ENCODE results near the gene SPAG16.

The SPAG16 gene

DNA sequence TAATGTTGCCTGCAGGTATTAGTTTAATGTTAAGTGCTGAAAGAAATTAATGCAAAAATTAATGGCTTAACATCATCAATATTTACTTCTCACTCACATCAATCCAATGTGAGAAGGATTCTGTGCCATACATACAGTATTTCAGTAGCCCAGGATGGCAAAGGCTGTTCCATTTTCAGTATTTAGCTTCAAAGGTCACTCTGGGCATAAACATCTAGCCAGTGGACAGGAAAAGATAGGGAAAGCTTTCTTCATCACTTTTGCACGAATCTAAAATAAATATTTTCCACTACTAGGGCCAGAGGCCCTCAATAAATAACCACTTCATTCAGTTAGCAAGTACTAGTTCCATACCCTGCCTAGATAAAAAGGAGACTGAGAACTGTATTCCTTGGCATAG is 890.3 kb downstream of the SPAG16 start:
- DNase-seq (ENCODE audit: low spot score), result no peak

DNA sequence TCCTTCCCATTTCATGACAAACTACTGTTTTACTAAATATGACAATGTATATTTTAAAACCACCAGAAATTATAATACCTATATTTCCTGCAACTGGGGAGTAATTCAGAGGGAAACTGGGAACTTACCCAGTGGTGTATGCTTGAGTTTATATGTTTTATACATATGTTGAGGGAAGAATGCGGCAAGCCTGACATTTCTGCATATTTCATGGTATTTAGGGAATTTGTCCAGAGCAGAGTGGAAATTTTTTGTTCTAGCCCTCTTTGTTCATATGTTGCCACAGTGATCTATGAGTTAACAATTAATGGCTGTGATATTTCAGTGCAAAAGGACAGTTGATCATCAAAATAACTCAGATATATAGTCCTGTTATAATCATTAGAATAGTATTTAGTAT is 895.8 kb downstream of the SPAG16 start:
- no peak for DNase-seq (ENCODE audit: low spot score)

DNA sequence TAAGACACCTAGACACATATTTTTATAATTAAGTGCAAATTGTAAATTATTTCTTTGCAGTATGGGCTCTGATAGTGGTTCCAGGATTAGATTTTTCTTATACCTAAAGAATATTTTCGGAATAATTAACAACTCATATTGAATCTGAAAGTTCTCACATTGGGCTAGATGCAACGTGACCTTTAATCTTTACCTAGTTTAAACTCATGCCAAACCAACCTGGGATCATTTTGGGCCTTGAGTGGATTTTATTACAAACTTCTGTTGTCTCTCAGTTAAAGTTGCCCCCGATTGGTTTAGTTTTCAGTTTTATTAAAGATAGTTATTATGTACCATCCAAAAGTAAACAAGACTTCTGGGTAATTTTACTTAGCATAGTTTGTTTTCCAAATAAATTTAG is 896.4 kb downstream of the SPAG16 start:
- no peak for DNase-seq (ENCODE audit: low spot score)

DNA sequence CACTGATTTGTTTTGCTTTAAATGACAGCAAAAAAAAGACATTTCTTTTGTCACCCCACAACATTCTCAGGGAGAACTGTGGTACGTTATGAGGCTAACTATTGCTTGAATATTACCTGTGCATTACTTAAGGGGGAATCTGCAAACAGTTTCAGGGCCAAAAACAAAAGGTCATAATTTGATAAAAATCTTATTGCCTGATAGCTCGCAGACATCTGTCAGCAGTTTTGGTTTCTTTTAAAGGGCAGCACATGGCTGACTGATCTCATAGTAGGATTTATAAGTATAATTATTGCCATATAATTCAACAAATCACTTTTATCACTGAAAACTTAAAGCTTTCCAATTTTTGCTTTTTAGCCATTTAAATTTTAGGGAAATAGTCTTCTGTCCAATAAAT is 900.2 kb downstream of the SPAG16 start:
- DNase-seq (ENCODE audit: low spot score), result no peak

DNA sequence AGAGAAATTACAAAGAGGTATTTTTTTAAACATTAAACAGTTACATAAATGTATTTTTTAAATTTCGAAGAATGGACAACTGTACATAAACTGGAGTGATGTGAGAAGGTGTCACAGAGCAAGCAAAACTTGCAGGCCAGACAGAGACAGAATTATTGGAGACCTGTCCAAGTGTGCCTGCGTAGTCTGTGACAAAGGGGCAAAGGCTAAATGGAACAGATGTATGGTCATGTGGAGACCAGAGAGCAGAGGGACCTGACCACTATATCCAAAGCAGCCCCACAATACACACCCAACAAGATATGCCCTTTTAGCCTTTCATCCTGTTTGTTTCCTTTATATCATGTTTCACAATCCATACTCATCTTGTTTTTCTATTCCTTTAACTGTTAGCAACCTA is 901.3 kb downstream of the SPAG16 start:
- DNase-seq (ENCODE audit: low spot score), result no peak

DNA sequence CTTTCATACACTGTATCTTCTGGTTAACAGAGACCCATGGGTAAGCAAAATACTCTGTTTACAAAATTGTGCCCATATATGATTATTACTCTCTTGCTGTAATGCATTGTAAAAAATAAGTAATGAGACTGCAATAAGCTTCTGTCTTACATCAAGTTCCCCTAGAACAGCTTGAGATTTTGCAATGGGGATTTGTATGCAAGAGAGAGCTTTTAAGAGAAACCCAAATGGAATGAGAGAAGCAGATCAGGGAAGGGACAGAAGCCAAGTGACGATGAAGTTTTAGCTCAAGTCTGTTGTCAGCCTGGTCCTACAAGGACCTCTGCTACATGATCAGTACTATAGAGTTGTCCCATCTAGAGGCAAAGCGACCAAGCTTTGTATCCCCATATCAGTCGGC is 908.4 kb downstream of the SPAG16 start:
- DNase-seq (ENCODE audit: low spot score), result no peak

DNA sequence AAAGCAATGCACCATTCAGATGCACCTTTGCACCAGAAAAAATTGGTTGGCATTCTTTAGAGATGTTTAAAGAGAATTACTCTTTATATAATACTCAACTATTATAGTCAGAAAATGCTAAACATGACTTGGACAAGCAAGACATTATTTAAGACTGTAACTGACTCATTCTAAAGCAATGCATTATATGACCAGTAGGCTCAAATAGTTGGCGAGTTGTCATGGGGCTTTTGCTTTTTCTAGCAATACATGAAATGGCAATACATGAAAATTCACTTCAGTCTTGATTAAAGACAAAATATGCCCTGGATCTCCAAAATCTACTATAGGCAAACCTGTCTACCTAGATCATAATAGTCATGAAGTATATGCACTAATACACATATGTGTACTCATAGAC is 909.7 kb downstream of the SPAG16 start:
- no peak for DNase-seq (ENCODE audit: low spot score)

DNA sequence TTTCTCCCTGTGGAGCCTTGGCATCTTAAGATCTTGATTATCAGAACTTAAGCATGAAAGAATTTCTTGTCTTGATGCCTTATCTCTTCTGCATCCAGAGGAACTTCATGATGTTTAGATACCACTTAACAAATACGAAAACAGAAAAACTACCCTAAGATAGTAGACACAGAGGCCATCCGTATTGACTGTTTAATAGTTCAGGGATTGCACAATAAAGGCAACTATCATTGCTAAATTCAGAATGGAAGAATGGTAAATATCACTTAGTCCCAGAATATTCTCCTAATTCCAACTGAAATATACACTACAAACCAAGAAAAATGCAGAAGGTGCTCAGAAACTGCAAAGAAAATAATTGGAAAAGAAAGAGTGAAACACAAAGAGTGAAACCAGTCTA is 912.0 kb downstream of the SPAG16 start:
- DNase-seq (ENCODE audit: low spot score), result no peak

DNA sequence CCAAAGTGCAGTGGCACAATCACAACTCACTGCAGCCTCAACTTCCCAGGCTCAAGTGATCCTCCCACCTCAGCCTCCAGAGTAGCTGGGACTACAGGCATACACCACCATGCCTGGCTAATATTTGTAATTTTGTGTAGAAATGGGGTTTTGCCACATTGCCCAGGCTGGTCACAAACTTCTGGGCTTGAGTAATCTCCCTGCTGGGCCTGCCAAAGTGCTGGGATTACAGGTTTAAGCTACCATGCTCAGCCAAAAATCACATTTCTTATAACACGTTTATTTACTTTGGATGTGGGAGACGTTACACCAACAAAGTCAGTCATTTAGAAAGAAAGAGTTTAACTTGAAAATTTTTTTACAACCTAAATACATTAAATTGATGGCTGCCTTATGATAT is 917.6 kb downstream of the SPAG16 start:
- no peak for DNase-seq (ENCODE audit: low spot score)

DNA sequence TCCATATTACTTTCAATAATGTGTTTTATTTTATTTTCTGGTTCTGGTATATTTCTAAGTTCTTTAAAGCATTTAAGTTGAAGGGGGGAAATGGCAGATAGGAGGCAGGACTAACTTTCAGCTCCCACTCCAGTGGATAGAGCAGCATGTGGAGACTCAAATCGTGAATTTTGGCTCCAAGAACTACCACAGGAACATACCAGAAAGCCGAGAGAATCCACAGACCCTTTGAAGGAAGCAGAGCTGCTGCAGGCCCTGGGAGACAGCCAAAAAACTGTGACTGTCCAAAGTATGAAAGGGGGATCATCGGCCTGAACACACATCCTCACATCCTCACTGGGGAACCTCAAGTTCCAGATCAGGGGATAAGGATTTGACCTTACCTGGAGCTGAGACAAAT is 919.0 kb downstream of the SPAG16 start:
- no peak for DNase-seq (ENCODE audit: low spot score)

DNA sequence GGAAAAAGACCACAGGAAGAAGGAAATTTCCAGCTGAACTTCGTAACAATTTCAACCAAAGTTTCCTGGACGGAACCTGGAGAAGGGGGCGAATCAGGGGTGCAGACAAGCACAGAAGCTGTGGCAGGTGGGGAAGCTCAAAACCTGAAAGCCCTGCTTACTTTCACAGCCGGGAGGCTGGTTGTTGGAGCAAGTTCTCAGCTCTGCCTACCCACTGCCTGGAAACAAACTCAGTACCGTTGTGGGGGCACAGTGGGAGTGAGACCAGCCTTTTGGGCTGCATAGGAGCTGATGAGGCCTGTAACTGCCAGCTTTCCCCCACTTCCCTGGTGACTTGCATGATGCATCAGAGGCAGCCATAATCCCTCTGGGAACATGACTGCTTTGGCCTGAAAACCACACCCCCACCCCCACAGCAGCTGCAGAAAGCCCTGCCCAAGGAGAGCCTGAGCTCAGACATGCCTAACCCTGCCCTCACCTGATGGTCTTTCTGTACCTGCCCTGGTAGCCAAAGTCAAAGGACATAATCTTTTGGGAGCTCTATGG is 919.6 kb downstream of the SPAG16 start:
- no peak for DNase-seq (ENCODE audit: low spot score)

DNA sequence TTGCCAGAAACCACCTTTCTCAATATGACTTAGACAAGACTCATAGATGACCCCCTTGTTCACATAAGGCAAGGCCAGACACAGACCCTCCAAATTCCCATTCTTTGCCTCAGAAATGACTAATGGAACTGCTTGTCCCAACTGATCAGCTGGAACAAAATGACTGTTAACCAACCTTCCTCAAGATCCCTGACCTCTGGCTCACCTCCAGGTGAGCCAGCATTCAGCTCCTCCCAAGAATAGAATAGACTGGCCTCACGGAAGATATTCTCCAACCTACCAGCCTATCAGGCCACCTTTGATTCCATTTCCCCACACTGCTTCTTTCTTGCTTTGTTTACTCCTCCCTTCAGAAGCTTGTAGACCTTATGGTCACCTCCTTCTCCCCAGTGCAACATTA is 930.8 kb downstream of the SPAG16 start:
- no peak for DNase-seq (ENCODE audit: low spot score)

DNA sequence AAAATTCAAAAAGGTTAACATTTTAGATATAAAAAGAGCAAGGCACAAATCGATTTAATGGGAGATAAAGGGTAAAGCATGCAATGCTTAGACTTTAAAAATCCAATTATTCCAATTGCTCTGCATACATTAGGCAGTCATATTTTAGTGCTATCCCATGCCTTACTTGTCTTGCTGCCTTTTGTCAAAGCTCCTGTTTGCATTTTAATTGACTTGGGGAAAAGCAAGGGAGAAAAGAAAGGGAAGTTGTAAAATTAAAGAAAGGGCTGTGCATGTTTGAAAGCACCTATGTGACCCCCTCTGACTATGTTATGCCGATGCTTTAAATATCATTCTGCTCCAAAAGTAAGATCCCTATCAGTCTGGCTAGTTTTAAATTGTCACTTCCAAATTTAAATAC is 932.9 kb downstream of the SPAG16 start:
- DNase-seq (ENCODE audit: low spot score), result no peak

DNA sequence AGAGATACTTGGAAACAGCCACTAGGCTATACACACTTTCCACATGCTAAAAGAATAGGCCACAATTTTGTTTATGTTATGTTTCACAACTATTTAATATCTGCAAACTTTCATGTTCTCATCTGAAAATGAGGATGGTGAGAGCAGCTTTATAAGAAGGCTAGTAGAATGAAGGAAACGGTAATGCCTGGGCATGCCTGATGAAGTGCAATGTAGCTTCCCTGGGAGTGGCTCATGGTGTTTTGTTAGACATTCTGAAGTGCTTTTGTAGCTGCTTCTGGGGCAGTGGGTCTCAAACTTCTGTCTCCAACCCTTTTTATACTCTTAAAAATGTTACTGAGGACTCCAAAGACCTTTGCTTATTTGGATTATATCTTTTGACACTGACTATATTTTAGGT is 933.3 kb downstream of the SPAG16 start:
- no peak for DNase-seq (ENCODE audit: low spot score)

DNA sequence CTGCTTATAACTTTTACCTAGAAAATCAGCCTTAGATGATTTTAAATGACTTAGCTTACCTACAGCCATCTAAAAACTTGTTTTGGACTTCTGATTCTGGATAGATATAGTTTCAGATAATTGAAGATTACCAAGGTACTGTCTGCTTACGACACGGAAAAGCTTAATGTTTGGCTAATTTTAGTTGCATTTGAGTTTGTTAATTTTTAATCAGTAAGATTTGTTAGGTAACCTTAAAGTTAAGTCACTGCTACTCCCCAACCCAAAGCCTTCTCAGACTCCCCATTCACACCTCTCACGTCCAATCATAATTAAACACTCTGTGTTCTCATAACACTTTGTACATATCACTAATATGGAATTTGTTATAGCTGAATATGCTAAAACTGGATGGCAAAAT is 936.0 kb downstream of the SPAG16 start:
- no peak for DNase-seq (ENCODE audit: low spot score)

DNA sequence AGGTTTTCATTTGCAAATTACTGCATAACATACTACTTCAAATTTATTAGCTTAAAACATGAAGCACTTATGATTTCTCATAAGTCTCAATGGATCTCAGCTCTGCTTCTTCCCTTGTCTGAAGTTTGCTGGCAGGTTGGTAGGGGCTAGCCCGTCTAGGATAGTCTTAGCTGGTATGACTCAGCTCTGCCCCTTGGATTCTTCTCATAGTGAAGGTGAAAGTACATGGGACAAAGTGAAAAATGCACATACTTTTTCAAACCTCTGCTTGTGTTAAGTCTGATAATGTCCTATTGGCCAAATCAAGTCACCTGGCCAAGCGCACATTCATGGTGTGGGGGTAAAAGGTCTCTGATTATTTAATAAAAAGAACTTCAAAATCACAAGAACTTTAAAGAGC is 941.8 kb downstream of the SPAG16 start:
- no peak for DNase-seq (ENCODE audit: low spot score)

DNA sequence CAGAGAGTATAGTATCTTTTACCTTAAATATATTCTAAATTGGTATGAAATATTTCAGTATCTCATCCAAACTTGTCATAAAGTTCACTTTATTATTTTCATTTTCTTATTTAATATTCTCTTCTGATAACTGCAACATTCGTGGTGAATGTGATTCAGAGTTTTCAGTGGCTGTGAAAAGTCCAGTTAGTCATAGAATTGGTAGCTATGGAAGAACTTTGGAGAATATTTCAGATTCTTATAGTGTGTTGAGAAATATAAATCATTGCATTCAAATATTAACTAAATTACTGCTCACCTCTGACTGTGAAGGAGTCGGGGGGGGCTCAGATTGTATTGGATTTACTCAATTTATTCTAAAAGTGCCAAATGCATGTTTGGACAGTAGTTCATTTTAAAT is 948.0 kb downstream of the SPAG16 start:
- no peak for DNase-seq (ENCODE audit: low spot score)

DNA sequence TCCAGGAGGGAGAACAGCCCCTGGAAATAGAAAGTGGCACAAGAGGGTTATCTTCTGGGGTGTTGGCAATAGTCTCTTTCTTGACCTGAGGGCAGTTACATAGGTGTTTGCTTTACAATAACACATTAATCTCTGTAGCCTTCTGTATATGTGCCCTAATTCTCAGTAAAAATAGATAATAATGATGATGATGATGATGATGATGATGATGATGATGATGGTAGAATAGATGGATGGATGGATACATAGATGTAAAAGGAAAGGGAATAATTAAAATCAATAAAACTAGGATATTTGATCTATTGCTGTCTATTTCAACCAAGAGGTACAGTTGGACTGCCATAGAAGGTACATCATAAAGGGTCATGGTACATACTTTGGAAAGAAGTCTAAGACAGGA is 948.9 kb downstream of the SPAG16 start:
- no peak for DNase-seq (ENCODE audit: low spot score)

DNA sequence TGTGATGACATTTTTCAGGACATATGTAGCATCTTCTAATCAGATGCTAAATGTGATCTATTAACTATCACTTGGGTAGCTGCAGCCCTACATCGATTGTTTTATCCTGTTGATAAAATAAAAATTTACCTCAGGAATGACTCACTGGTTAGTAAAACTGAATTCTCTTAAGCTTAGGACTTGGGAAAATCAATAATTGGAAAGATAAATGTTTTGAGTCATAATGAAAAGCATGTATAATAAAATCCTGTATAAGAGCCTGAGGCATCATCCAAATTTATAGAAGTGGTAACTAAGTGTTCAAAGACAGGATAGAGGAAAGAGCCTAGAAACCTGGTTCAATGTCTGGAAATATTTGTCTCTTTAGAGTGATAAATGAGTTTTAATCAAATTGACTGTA is 958.5 kb downstream of the SPAG16 start:
- no peak for DNase-seq (ENCODE audit: low spot score)

DNA sequence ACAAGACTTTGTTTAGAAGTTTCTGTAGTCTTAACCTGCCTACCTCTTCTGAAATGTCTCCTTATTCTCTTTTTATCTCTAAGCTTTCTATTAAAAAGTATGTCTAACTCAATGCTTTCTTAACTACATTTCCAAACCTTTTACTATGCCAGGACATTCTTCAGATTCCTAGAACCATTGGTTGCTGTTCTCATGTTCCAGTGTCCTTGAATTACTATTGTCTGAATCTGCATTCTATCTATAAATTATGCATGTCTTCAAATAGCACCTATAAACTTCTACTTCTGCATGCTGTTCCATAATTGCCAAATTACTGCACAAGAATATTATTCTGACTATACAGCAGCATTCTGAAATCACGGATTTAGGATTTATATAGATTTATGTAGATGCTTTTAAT is 960.6 kb downstream of the SPAG16 start:
- DNase-seq (ENCODE audit: low spot score), result no peak

DNA sequence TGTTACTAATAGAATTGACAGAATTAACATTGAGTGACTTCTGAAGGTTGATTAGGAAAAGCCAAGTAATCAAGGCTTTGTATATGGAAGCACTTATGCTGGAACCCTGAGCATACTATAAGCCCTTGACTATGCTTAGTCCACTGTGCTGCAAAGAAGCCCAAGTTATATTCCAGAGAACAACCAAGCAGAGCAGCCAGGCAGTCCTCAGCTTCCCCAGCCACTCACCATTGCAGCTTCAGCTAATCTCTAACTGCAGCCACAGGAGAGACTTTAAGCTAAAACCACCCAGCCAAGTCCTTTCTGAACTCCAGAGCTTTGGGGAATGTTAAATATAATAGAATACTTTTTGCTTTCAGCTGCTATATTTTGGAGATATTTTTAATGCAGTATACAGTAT is 962.2 kb downstream of the SPAG16 start:
- no peak for DNase-seq (ENCODE audit: low spot score)

DNA sequence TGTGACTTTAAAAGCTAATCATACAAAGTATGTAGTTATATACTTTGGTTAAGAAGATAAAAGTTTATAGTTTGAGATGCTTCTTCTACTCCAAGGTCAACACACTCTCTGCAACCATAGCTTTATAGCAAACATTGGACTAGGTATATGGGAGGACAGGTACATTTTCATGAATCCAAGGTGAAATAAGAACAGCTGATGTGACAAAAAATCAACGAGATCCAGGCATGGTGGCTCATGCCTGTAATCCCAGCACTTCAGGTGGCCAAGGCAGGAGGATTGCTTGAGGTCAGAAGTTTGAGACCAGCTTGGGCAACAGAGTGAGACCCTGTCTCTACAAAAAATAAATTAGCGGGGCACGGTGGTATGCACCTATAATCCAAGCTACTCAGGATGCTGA is 963.3 kb downstream of the SPAG16 start:
- DNase-seq (ENCODE audit: low spot score), result no peak

DNA sequence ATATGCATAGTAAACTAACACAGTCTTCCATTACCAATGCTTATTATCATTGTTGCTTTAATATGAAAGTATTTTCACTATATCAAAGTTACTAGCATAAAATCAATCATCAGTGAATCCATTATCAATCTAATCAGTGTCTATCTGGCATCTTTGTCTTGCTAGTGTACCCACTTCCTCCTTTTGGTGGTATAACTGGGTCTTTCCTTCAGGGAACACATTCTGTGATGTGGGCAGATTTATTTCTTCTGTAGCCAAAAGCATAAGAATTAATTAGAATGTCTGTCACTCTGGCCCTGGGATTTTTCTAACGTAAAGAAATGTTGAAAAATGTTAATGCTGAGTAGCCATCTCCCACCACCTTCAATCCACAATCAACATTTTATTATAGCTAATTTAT is 970.8 kb downstream of the SPAG16 start:
- no peak for DNase-seq (ENCODE audit: low spot score)

DNA sequence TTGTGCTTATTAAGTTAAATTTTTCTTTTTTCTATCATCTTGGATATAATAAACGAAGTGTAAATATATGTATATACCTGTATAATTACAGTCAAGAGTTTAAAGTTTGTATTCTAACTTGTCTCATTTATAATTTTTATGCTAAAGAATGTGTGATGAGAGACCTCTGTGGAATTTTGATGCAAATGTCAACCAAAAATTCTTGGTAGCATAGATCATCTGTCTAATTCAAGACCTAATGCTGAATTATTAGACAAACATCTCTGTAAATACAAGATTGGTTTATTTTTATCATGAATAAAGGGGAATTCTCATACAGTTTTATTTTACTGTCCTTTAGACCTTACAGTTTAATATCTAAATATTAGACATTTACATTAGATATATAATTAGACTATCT is 977.4 kb downstream of the SPAG16 start:
- DNase-seq (ENCODE audit: low spot score), result no peak

DNA sequence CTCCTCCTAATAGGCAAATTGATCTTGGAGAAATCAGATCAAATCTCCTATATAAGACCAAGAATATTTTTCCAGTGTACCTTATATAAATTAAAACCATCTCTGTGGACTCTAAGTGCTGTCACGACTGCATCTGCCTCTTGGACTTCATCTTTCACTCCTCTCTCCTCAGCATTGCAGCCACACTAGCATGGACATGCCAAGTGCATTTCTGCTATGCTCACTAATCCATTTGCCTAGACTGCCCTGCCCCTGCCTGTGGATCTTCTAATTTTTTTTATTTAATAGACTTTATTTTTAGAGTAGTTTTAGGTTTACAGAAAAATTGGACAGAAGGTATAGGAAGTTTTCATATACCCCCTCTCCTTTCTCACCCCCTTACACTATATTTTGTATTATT is 979.9 kb downstream of the SPAG16 start:
- DNase-seq (ENCODE audit: low spot score), result no peak

Measured in activated CD4-positive, alpha-beta T cell treated with anti-CD3 and anti-CD28 coated beads, Interleukin-2, Interleukin-4, amounts not matched to agents 100 ng/mL and 50 ng/mL, durations not matched to agents 16 hours and 8 hours (primary cell).